ENCODE results near the gene TMEM132D. TPM values are rescaled to one million over a fixed set of nuclear protein-coding genes. Genes with fewer than 3 reads are reported as not detected.
A peak's percentile ranks its signal among the peaks of the same experiment; 100 is the strongest.

The TMEM132D gene
- total and polyA plus RNA-seq, 2 of the 8 experiments (the other 6 are each of a cell fraction or from before 2014, with no cell fraction given): 3.5 to 10.1 TPM

DNA sequence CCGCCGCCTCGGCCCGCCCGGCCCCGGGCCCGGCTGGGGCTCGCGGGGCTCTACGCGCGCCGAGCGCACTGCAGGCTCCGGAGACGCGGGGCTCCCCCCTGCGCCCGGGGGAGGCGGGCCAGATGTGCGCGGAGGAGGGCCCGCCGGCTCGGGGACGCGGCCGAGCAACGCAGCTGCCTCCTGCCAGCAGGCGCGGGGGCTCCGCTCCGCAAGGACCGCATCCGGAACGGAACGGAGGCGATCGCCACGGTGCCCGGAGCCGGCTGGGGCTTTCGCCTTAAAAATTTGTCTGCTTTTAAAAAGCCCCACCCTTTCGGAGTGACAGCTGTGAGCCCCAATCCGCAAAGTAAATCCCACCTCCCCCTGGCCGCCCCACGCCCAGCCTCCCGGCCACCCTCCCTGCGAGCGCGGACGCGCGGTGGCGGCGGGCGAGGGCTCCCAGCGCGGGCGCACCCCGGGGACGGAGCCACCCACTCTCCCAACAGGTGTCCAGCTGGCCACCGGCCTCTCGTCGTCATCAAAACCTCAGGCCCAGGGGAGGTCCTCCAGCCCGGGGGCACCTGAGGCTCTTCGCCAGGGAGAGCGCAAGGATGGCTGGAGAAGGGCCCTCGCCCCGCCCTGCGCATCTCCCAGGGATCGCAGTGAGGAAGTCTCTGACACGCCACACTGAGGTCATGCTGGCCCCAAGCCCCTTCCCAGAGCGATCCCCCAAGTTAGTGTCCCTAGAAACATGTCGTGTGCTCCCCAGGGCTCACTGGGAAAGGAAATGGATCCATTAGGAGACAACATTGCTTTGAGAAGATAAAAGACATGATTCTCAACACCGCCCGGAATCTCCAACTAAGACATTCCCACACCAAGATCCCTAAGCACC, at the start of gene TMEM132D (continued):
- TF ChIP-seq, protein P1, sequence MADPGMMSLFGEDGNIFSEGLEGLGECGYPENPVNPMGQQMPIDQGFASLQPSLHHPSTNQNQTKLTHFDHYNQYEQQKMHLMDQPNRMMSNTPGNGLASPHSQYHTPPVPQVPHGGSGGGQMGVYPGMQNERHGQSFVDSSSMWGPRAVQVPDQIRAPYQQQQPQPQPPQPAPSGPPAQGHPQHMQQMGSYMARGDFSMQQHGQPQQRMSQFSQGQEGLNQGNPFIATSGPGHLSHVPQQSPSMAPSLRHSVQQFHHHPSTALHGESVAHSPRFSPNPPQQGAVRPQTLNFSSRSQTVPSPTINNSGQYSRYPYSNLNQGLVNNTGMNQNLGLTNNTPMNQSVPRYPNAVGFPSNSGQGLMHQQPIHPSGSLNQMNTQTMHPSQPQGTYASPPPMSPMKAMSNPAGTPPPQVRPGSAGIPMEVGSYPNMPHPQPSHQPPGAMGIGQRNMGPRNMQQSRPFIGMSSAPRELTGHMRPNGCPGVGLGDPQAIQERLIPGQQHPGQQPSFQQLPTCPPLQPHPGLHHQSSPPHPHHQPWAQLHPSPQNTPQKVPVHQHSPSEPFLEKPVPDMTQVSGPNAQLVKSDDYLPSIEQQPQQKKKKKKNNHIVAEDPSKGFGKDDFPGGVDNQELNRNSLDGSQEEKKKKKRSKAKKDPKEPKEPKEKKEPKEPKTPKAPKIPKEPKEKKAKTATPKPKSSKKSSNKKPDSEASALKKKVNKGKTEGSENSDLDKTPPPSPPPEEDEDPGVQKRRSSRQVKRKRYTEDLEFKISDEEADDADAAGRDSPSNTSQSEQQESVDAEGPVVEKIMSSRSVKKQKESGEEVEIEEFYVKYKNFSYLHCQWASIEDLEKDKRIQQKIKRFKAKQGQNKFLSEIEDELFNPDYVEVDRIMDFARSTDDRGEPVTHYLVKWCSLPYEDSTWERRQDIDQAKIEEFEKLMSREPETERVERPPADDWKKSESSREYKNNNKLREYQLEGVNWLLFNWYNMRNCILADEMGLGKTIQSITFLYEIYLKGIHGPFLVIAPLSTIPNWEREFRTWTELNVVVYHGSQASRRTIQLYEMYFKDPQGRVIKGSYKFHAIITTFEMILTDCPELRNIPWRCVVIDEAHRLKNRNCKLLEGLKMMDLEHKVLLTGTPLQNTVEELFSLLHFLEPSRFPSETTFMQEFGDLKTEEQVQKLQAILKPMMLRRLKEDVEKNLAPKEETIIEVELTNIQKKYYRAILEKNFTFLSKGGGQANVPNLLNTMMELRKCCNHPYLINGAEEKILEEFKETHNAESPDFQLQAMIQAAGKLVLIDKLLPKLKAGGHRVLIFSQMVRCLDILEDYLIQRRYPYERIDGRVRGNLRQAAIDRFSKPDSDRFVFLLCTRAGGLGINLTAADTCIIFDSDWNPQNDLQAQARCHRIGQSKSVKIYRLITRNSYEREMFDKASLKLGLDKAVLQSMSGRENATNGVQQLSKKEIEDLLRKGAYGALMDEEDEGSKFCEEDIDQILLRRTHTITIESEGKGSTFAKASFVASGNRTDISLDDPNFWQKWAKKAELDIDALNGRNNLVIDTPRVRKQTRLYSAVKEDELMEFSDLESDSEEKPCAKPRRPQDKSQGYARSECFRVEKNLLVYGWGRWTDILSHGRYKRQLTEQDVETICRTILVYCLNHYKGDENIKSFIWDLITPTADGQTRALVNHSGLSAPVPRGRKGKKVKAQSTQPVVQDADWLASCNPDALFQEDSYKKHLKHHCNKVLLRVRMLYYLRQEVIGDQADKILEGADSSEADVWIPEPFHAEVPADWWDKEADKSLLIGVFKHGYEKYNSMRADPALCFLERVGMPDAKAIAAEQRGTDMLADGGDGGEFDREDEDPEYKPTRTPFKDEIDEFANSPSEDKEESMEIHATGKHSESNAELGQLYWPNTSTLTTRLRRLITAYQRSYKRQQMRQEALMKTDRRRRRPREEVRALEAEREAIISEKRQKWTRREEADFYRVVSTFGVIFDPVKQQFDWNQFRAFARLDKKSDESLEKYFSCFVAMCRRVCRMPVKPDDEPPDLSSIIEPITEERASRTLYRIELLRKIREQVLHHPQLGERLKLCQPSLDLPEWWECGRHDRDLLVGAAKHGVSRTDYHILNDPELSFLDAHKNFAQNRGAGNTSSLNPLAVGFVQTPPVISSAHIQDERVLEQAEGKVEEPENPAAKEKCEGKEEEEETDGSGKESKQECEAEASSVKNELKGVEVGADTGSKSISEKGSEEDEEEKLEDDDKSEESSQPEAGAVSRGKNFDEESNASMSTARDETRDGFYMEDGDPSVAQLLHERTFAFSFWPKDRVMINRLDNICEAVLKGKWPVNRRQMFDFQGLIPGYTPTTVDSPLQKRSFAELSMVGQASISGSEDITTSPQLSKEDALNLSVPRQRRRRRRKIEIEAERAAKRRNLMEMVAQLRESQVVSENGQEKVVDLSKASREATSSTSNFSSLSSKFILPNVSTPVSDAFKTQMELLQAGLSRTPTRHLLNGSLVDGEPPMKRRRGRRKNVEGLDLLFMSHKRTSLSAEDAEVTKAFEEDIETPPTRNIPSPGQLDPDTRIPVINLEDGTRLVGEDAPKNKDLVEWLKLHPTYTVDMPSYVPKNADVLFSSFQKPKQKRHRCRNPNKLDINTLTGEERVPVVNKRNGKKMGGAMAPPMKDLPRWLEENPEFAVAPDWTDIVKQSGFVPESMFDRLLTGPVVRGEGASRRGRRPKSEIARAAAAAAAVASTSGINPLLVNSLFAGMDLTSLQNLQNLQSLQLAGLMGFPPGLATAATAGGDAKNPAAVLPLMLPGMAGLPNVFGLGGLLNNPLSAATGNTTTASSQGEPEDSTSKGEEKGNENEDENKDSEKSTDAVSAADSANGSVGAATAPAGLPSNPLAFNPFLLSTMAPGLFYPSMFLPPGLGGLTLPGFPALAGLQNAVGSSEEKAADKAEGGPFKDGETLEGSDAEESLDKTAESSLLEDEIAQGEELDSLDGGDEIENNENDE (IDR thresholded peaks at IDR 0.05; ENCODE audit: insufficient replicate concordance, low read length): no peak
- TF ChIP-seq CEBPB (IDR thresholded peaks at IDR 0.05; ENCODE audit: low read depth, low read length) (no peak), BACH1 (IDR thresholded peaks at IDR 0.05; ENCODE audit: low read length) (no peak), POLR2A (IDR thresholded peaks at IDR 0.05; ENCODE audit: control extremely low read depth in 1 of 2, low read depth in 2 of 2, low read length in 2 of 2) (no peak), NRF1 (IDR thresholded peaks at IDR 0.05; ENCODE audit: low read depth, low read length) (no peak), CBX5 (IDR thresholded peaks at IDR 0.05; ENCODE audit: low read depth, low read length) (no peak), RAD21 (IDR thresholded peaks at IDR 0.05 in 1 of 2, conservative IDR thresholded peaks at IDR 0.05 in 1 of 2; ENCODE audit: low read depth in 2 of 2, low read length in 2 of 2) (peak; percentile 30 to 41; a peak in 3 of 4 replicates), SIN3A (conservative IDR thresholded peaks at IDR 0.05 in 1 of 2, IDR thresholded peaks at IDR 0.05 in 1 of 2; ENCODE audit: low read depth in 1 of 2, low read length in 2 of 2) (no peak), RNF2 (IDR thresholded peaks at IDR 0.05; ENCODE audit: borderline replicate concordance, low read depth, low read length, missing control alignments, poor library complexity, severe bottlenecking) (no peak)

Measured in H1 (cell line).